GM23338 (cell line): ENCODE results near the gene DAGLA. TPM values are rescaled to one million over a fixed set of nuclear protein-coding genes. Genes with fewer than 3 reads are reported as not detected.

ENCODE experiments used
- ATAC-seq: fragments of 200-7000 bp; cut with Tn5 transposase; 3 replicates; pipeline ENCODE4 v1.9.1; 2020
- DNase-seq: peaks from one replicate; pipeline ENCODE4 v3.0.0-alpha.2; 2015; ENCODE audit warnings: low spot score
- H2AFZ ChIP-seq: fragments of 200-600 bp; sonication (generic); 2 replicates; pipeline ENCODE4 v1.8.0; 2016; ENCODE audit warnings: antibody characterized with exemption, mild to moderate bottlenecking, moderate library complexity
- H3F3A ChIP-seq: fragments of 200-600 bp; sonication (generic); replicated peaks from 2 replicates; pipeline ENCODE4 v1.8.0; 2017; ENCODE audit warnings: antibody characterized with exemption, mixed run types, low read depth
- H3K27ac ChIP-seq: fragments of 200-600 bp; sonication (generic); 2 replicates; pipeline ENCODE4 v1.6.1; 2016; ENCODE audit warnings: low read depth
- H3K27me3 ChIP-seq: fragments of 200-600 bp; sonication (generic); 2 replicates; pipeline ENCODE4 v1.8.0; 2016; ENCODE audit warnings: mild to moderate bottlenecking, mixed run types, moderate library complexity; ENCODE audit not compliant: insufficient read depth
- H3K36me3 ChIP-seq: fragments of 200-600 bp; sonication (generic); 2 replicates; pipeline ENCODE4 v1.8.0; 2016; ENCODE audit warnings: mild to moderate bottlenecking; ENCODE audit not compliant: insufficient read depth
- H3K4me1 ChIP-seq: fragments of 200-600 bp; sonication (generic); 2 replicates; pipeline ENCODE4 v1.8.0; 2016; ENCODE audit warnings: mild to moderate bottlenecking, moderate library complexity; ENCODE audit not compliant: insufficient read depth
- H3K4me2 ChIP-seq: fragments of 200-600 bp; sonication (generic); 2 replicates; pipeline ENCODE4 v1.7.1; 2017; ENCODE audit warnings: mixed run types
- H3K4me3 ChIP-seq: fragments of 200-600 bp; sonication (generic); 2 replicates; pipeline ENCODE4 v1.6.1; 2016; ENCODE audit warnings: mixed run types
- H3K79me2 ChIP-seq: fragments of 200-600 bp; sonication (generic); replicated peaks from 2 replicates; pipeline ENCODE4 v1.8.0; 2017; ENCODE audit warnings: mild to moderate bottlenecking; ENCODE audit not compliant: insufficient read depth
- H3K9me2 ChIP-seq: fragments of 200-600 bp; sonication (generic); 2 replicates; pipeline ENCODE4 v1.8.0; 2017; ENCODE audit not compliant: insufficient read depth
- H4K20me1 ChIP-seq: fragments of 200-600 bp; sonication (generic); replicated peaks from 2 replicates; pipeline ENCODE4 v1.8.0; 2017; ENCODE audit warnings: mild to moderate bottlenecking; ENCODE audit not compliant: insufficient read depth
- H3K27ac Mint-ChIP-seq: 2 replicates; pipeline ENCODE4 v1.8.0; 2020; ENCODE audit warnings: inconsistent platforms, mild to moderate bottlenecking, moderate library complexity, mixed read lengths
- H3K27me3 Mint-ChIP-seq: 3 replicates; pipeline ENCODE4 v1.8.0; 2022; ENCODE audit warnings: low read depth, mild to moderate bottlenecking, moderate library complexity, mixed read lengths, inconsistent platforms; ENCODE audit not compliant: insufficient read depth, poor library complexity
- H3K36me3 Mint-ChIP-seq: 3 replicates; pipeline ENCODE4 v1.8.0; 2021; ENCODE audit warnings: low read depth, mild to moderate bottlenecking, inconsistent platforms, moderate library complexity, mixed read lengths
- H3K4me1 Mint-ChIP-seq: 3 replicates; pipeline ENCODE4 v1.8.0; 2020; ENCODE audit warnings: mild to moderate bottlenecking, inconsistent platforms, mixed read lengths
- H3K4me3 Mint-ChIP-seq: 3 replicates; pipeline ENCODE4 v1.8.0; 2021; ENCODE audit warnings: moderate library complexity, mild to moderate bottlenecking, inconsistent platforms, mixed read lengths
- H3K9me3 Mint-ChIP-seq: 3 replicates; pipeline ENCODE4 v1.8.0; 2020; ENCODE audit warnings: moderate library complexity, mild to moderate bottlenecking, inconsistent platforms, mixed read lengths
- ETS1 ChIP-seq: IDR thresholded peaks from 2 replicates; pipeline ENCODE4 v1.6.1; 2016; ENCODE audit warnings: antibody characterized with exemption
- EZH2 ChIP-seq: fragments of 200-600 bp; sonication (generic); IDR thresholded peaks from one replicate; pipeline ENCODE4 v1.8.0; 2017; ENCODE audit warnings: antibody characterized with exemption, mild to moderate bottlenecking, low read depth; ENCODE audit not compliant: unreplicated experiment
- EZH2phosphoT487 ChIP-seq: fragments of 200-600 bp; sonication (generic); IDR thresholded peaks from one replicate; pipeline ENCODE4 v1.8.1; 2018; ENCODE audit warnings: antibody characterized with exemption; ENCODE audit not compliant: unreplicated experiment
- JUNB ChIP-seq: IDR thresholded peaks from one replicate; pipeline ENCODE4 v1.6.1; 2016; ENCODE audit warnings: antibody characterized with exemption; ENCODE audit not compliant: unreplicated experiment
- NANOG ChIP-seq: IDR thresholded peaks from 2 replicates; pipeline ENCODE4 v1.6.1; 2016; ENCODE audit warnings: antibody characterized with exemption, borderline replicate concordance
- POLR2AphosphoS5 ChIP-seq: IDR thresholded peaks from 2 replicates; pipeline ENCODE4 v1.6.1; 2016; ENCODE audit warnings: antibody characterized with exemption, low read depth
- REST ChIP-seq: IDR thresholded peaks from one replicate; pipeline ENCODE4 v1.6.1; 2018; ENCODE audit warnings: antibody characterized with exemption; ENCODE audit not compliant: unreplicated experiment
- ZNF114 ChIP-seq: fragments of 250-450 bp; sonication (Bioruptor Pico); IDR thresholded peaks from 2 replicates; pipeline ENCODE4 v1.5.0; 2020; ENCODE audit warnings: mild to moderate bottlenecking, moderate library complexity
- ZNF331 ChIP-seq: fragments of 250-450 bp; sonication (Bioruptor Pico); IDR thresholded peaks from 2 replicates; pipeline ENCODE4 v1.5.0; 2020; ENCODE audit warnings: low read depth, mild to moderate bottlenecking, moderate library complexity
- ZNF462 ChIP-seq: fragments of 250-450 bp; sonication (Bioruptor Pico); IDR thresholded peaks from 2 replicates; pipeline ENCODE4 v1.5.0; 2020; ENCODE audit warnings: mild to moderate bottlenecking, moderate library complexity
- polyA plus RNA-seq: library from polyadenylated mRNA; unstranded; fragments of >200 nt; fragmentation: Nextera tagmentation; extraction: Ambion mirVana; gene quantifications from 2 replicates; pipeline ENCODE4 v1.2.1, GENCODE V29; 2016
- total RNA-seq: library from RNA; depleted of rRNA; stranded (reverse); fragments of >200 nt; shearing (Covaris generic); gene quantifications from 2 replicates; pipeline ENCODE4 v1.2.3, GENCODE V29; 2014

The DAGLA gene
- total and polyA plus RNA-seq, 2 experiments from 2014 or later: 0.55 to 2.5 TPM

- TF ChIP-seq EZH2phosphoT487: no peak
- TF ChIP-seq ETS1: no peak
Measured at GRCh38 chr11:61795459-61795858, 115.3 kb downstream of the DAGLA start (continued).

GRCh38 chr11:61795876-61796526 is 115.8 kb downstream of the DAGLA start:
- Histone ChIP-seq H3F3A (peaks cover 27% of the 10 kb centered on the region; the same call in 1 of the 2 replicates), H4K20me1 (peaks cover 4% of the 10 kb centered on the region; the same call in 1 of the 2 replicates), H3K4me2 (no peak overlapping the region), H3K9me2 (no peaks in the 10 kb centered on the region), H3K36me3 (peaks cover 4% of the 10 kb centered on the region), H2AFZ (no peak overlapping the region), H3K4me1 (0 out of 2 replicates have a peak, but pooled peaks cover 5% of the 10 kb centered on the region), H3K4me3 (no peak overlapping the region), H3K27ac (no peak overlapping the region), H3K27me3 (no peaks in the 10 kb centered on the region), H3K79me2 (peaks cover 47% of the 10 kb centered on the region)
- no peak for TF ChIP-seq JUNB
- no peak for TF ChIP-seq ZNF462 (CRISPR knock-in tag)
- no peak for TF ChIP-seq ZNF114 (CRISPR knock-in tag)
- TF ChIP-seq REST: no peak
- TF ChIP-seq NANOG: no peak
- no peak for TF ChIP-seq EZH2phosphoT487
- TF ChIP-seq ZNF331 (CRISPR knock-in tag): no peak
- TF ChIP-seq ETS1: no peak
- no peak for TF ChIP-seq POLR2AphosphoS5
- no peak for TF ChIP-seq EZH2
- no peak for ATAC-seq
- no peak for DNase-seq
- Mint-ChIP-seq H3K4me3 (no peak overlapping the region), H3K9me3 (no peaks in the 10 kb centered on the region), H3K36me3 (peaks cover 66% of the 10 kb centered on the region), H3K4me1 (peaks cover 17% of the 10 kb centered on the region), H3K27me3 (peaks cover 4% of the 10 kb centered on the region), H3K27ac (no peak overlapping the region)
